Mucosa of stomach (tissue), 1 donor: Measurements from ENCODE around the gene PEX13.
"Not testable (repeated sequence)": the region's sequence is repeated elsewhere in the genome, so short reads cannot be mapped to it uniquely, and the experiment has no call there.

ENCODE experiments used
- H3K27me3 ChIP-seq: one replicate; pipeline ENCODE4 v1.7.0; 2013; ENCODE audit warnings: mild to moderate bottlenecking, low read length; ENCODE audit not compliant: control insufficient read depth, insufficient read depth
- H3K36me3 ChIP-seq: one replicate; pipeline ENCODE4 v1.7.0; 2013; ENCODE audit warnings: low read length; ENCODE audit not compliant: control insufficient read depth, insufficient read depth
- H3K4me1 ChIP-seq: one replicate; pipeline ENCODE4 v1.7.0; 2013; ENCODE audit warnings: mild to moderate bottlenecking, low read length; ENCODE audit not compliant: control insufficient read depth, insufficient read depth
- H3K4me3 ChIP-seq: one replicate; pipeline ENCODE4 v1.7.0; 2013; ENCODE audit warnings: low read length
- H3K9ac ChIP-seq: one replicate; pipeline ENCODE4 v1.7.0; 2013; ENCODE audit warnings: mild to moderate bottlenecking, low read length, moderate library complexity
- H3K9me3 ChIP-seq: one replicate; pipeline ENCODE4 v1.7.0; 2013; ENCODE audit warnings: mild to moderate bottlenecking, low read length, moderate library complexity; ENCODE audit not compliant: control insufficient read depth
- donor health status: Pancreatic carcinoma.

The PEX13 gene

DNA sequence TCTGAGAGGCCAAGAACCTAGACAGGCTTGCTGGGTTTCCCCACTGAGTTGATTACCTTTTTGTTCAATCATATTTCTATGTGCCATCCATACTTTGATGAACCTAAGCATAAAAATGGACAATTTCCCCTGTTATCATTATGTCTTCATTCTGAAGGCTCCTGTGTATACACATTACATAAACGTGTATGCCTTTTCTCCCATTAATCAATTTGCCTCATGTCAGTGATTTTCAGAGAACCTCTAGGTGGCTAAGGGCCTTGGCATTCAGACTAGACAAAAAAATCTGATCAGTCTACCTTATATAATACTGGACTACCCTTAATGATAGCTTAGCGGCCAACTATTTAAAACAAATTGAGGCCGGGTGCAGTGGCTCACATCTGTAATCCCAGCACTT, 4.1 kb upstream of the PEX13 start:
- Histone ChIP-seq H3K9ac (no peak overlapping the region), H3K27me3 (no peaks in the 10 kb centered on the region), H3K4me3 (no peak overlapping the region), H3K36me3 (no peaks in the 10 kb centered on the region), H3K4me1 (peaks cover 8% of the 10 kb centered on the region), H3K9me3 (no peaks in the 10 kb centered on the region)

DNA sequence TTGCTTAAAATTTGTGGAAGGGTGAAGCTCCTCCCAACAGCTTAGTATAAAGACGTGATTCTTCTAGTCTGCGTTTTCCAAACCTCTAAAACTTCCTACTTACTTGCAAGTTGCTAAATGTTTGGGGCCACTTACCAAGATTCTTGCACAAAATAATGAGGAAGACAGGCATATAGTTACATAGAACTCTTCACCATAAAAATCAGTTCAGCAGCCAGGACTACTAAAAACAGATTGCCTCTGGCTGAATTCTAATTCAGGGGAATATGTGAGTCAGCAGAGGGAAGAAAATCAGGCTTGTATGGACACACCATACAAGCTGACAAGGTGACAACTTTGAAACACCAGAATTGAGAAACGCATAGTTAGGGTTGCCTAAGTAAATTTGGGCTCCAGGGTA, 2.8 kb upstream of the PEX13 start:
- Histone ChIP-seq H3K36me3 (no peaks in the 10 kb centered on the region), H3K27me3 (no peaks in the 10 kb centered on the region), H3K9ac (no peak overlapping the region), H3K4me1 (peaks cover 8% of the 10 kb centered on the region), H3K4me3 (no peak overlapping the region), H3K9me3 (no peaks in the 10 kb centered on the region)

DNA sequence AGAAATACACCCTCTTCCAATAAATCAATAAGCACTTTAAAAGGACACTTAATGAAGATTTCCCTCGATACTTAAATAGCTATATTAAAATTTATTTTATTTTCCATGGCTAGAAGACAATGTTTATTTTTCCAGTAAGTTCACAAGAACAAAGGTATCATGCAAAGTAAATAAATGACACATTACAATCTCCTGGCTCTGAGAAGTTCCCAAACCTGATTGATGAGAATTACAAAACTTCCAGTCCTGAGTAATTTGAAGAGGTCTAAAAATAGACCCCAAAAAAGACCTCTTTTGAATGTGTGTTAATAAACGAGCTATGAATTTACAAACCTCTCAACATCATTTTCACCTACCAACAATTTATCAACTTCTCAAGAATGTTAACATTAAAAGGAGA, 1.5 kb upstream of the PEX13 start:
- Histone ChIP-seq H3K4me1 (peaks cover 8% of the 10 kb centered on the region), H3K27me3 (no peaks in the 10 kb centered on the region), H3K9me3 (no peaks in the 10 kb centered on the region), H3K9ac (peak overlapping the region; percentile 90), H3K36me3 (no peaks in the 10 kb centered on the region), H3K4me3 (peak overlapping the region; percentile 86)

DNA sequence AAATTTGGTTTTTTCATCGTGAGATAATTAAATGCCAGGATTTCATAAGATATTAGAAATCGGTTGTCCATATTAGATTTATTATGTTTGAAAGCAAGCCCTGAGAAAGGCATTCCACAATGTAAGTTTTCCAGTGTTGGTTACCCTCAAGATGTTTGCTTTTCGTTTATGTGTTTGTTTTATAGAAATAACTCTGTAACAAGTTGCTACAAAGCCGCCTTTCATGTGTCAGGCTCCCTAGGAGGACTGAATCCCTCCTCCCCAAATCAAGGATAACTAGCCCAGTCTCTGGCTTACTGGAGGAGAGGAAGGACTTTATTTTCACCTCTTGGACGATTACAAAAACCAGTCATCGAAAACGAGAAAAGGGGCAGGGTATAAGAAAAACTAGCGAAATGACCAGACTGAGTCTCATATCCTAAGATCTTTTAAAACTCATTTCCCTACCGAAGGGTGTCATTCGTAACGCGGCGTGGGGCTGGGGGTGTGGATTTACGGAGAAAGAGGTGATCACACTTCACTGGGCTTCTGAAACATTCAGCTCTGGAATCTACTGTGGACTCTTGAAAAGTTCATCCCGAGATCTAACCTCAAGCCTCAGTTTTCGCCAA, 1.0 kb upstream of the PEX13 start:
- H3K4me3 ChIP-seq = peak overlapping the region; percentile 86
- peak overlapping the region; percentile 90 for H3K9ac ChIP-seq
- no peaks in the 10 kb centered on the region for H3K9me3 ChIP-seq
- H3K36me3 ChIP-seq = no peaks in the 10 kb centered on the region
- peaks cover 8% of the 10 kb centered on the region for H3K4me1 ChIP-seq
- H3K27me3 ChIP-seq = no peaks in the 10 kb centered on the region

DNA sequence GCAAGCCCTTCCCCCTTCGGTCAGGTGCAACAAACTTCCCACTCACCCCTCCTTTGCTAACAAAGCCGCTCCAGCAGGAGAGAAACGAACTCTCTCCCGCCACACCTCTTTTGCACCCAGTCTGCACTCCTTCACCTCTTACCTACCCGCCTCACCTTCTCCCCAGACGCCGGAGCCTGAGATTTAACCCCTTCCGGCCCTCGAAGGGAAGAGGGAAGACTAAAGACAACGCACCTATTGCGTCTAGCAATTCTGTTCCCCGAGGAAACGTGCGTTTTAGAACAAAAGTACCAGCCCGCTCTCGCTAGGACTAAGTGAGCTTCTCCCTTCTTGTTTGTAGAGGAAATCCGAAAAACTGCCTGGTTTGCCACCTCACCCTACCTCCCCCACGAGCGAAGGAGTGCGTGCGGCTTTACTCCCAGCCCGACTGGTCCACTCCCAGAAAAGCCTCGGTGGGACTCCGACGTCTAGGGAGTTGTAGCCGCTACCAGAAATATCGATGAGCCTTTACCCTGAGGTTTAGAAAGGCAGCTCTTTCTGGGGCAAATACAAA, 441 bp upstream of the PEX13 start:
- peaks cover 8% of the 10 kb centered on the region for H3K4me1 ChIP-seq
- no peaks in the 10 kb centered on the region for H3K27me3 ChIP-seq
- peak overlapping the region; percentile 90 for H3K9ac ChIP-seq

DNA sequence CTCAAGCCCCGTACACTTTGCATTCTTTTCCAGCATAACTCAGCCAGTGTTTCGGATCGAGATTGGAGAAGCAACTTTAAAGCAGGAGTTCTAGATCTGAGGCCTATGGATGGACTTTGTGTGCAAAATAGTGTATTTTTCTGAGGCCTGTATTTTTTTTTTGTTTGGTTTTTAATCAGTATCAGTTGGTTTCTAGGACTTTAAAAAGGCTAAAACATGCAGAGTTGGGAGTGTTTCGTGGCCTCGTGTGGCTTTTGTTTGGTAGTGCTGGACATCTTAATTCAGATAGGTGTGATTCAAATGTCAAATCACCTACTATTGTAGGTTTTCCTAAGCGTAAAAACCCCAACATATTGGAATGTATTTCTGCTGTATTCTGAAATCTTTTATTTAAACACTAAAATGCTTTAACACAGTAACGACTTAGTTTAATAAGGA, 817 bp downstream of the PEX13 start:
- H3K9me3 ChIP-seq = no peaks in the 10 kb centered on the region
- peak overlapping the region; percentile 90 for H3K9ac ChIP-seq
- H3K4me3 ChIP-seq = peak overlapping the region; percentile 86
- no peaks in the 10 kb centered on the region for H3K27me3 ChIP-seq
- H3K36me3 ChIP-seq = no peaks in the 10 kb centered on the region
- H3K4me1 ChIP-seq = peaks cover 8% of the 10 kb centered on the region

More for the DNA sequence above, 441 bp upstream of the PEX13 start:
- H3K36me3 ChIP-seq = no peaks in the 10 kb centered on the region
- H3K4me3 ChIP-seq = peak overlapping the region; percentile 86
- no peaks in the 10 kb centered on the region for H3K9me3 ChIP-seq

DNA sequence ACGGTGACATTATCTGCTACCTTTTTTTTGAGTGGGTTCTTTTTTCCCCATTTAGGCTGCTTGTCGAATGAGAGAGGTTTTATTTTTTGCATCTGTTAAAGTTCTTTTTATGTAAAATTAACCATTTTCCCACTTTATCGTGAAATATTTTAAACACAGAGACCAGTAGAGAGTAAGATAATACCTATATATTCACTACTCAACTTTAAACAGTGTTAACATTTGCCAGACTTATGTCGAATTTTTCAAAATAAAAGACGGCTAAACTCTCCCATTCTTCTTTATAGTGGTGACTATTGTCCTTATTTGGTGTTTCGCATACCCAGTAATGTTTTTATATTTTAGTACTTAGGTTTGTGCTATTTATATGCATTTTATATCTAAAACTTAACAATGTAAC, 1.3 kb downstream of the PEX13 start:
- no peak overlapping the region for H3K4me3 ChIP-seq
- H3K27me3 ChIP-seq = no peaks in the 10 kb centered on the region
- peaks cover 8% of the 10 kb centered on the region for H3K4me1 ChIP-seq
- H3K9ac ChIP-seq = peak overlapping the region; percentile 90
- H3K9me3 ChIP-seq = no peaks in the 10 kb centered on the region
- no peaks in the 10 kb centered on the region for H3K36me3 ChIP-seq

DNA sequence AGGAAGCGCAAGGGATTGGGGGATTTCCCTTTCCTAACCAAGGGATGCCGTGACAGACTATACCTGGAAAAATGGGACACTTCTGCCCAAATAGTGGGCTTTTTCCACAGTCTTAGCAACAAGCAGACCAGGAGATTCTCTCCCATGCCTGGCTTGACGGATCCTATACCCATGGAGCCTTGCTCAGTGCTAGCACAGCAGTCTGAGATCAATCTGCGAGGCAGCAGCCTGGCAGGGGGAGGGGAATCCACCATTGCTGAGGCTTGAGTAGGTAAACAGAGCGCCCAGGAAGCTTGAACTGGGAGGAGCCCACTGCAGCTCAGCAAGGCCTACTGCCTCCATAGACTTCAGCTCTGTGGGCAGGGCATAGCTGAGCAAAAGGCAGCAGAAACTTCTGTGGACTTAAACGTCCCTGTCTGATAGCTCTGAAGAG, 3.7 kb downstream of the PEX13 start:
- H3K4me3 ChIP-seq = no peak overlapping the region
- H3K27me3 ChIP-seq = no peaks in the 10 kb centered on the region
- no peaks in the 10 kb centered on the region for H3K4me1 ChIP-seq
- H3K36me3 ChIP-seq = no peaks in the 10 kb centered on the region
- no peaks in the 10 kb centered on the region for H3K9me3 ChIP-seq
- no peak overlapping the region for H3K9ac ChIP-seq

DNA sequence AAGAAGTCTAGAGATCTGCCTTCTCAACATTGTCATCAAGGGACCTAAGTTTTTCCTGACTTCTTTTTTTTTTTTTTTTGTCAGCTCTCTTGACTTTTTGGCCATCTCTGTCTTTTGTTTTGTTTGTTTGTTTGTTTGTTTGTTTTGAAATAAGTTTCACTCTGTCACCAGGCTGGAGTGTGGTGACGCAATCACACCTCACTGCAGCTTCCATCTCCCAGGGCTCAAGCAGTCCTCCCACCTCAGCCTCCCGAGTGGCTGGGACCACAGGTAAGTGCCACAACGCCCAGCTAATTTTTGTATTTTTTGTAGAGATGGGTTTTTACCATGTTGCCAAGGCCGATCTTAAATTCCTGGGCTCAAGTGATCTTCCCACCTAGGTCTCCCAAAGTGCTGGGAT, 6.2 kb downstream of the PEX13 start:
- Histone ChIP-seq H3K9me3 (no peaks in the 10 kb centered on the region), H3K36me3 (no peaks in the 10 kb centered on the region), H3K9ac (no peak overlapping the region), H3K27me3 (no peaks in the 10 kb centered on the region), H3K4me1 (no peaks in the 10 kb centered on the region), H3K4me3 (no peak overlapping the region)

DNA sequence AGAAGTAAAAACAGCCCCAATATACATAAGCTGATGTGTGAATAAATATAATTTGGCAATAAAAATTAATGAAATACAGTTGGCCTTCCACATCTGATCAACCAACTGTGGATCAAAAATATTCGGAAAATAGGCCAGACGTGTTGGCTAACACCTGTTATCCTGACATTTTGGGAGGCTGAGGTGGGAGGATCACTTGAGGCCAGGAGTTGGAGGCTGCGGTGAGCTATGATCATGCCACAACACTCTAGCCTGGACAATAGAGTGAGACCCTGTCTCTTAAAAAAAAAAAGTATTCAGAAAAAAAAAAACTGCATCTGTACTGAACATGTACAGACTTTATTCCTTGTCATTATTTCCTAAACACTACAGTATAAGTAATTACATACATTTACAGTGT, 12.0 kb downstream of the PEX13 start:
- no peak overlapping the region for H3K9ac ChIP-seq
- H3K4me1 ChIP-seq = no peaks in the 10 kb centered on the region
- no peaks in the 10 kb centered on the region for H3K9me3 ChIP-seq
- peaks cover 10% of the 10 kb centered on the region for H3K36me3 ChIP-seq
- H3K4me3 ChIP-seq = no peak overlapping the region
- H3K27me3 ChIP-seq = no peaks in the 10 kb centered on the region

DNA sequence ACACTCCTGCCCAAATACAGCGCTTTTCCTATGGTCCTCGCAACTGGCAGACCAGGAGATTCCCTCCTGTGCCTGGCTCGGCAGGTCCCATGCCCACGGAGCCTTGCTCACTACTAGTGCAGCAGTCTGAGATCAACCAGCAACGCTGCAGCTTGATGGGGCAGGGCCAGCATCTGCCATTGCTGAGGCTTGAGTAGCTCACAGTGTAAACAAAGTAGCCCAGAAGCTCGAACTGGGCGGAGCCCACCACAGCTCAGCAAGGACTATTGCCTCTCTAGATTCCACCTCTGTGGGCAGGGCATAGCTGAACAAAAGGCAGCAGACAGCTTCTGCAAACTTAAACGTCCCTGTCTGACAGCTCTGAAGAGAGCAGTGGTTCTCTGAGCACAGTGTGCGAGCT, 17.1 kb downstream of the PEX13 start:
- not testable (repeated sequence) for H3K27me3 ChIP-seq, H3K4me1 ChIP-seq, H3K9me3 ChIP-seq, H3K9ac ChIP-seq, H3K4me3 ChIP-seq
- peaks cover 13% of the 10 kb centered on the region for H3K36me3 ChIP-seq

DNA sequence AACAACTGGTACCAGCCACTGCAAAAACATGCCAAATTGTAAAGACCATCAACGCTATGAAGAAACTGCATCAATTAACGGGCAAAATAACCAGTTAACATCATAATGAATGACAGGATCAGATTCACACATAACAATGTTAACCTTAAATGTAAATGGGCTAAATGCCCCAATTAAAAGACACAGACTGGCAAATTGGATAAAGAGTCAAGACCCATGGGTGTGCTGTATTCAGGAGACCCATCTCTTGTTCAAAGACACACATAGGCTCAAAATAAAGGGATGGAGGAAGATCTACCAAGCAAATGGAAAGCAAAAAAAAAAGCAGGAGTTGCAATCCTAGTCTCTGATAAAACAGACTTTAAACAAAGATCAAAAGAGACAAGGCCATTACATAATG, 19.1 kb downstream of the PEX13 start:
- H3K27me3 ChIP-seq, H3K4me3 ChIP-seq, H3K4me1 ChIP-seq, H3K36me3 ChIP-seq, H3K9me3 ChIP-seq, H3K9ac ChIP-seq: not testable (repeated sequence)

DNA sequence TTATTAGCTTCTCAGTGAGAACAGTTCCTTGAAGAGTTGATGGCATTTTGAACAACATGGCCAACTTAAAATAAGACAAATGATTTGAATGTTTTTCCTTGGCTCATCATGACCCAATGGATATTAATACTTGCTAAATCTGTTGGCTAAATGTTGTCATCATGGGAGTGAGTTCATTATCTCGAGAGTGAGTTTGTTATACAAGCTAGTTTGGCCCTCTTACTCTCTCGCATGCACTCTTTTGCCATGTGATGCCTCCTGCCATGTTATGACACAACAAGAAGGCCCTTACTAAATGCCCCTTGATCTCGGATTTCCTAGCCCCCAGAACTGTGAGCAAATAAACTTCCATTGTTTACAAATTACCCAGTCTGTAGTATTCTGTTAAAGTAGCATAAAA, 25.3 kb downstream of the PEX13 start:
- Histone ChIP-seq H3K4me1 (no peaks in the 10 kb centered on the region), H3K9ac (no peak overlapping the region), H3K4me3 (no peak overlapping the region), H3K9me3 (no peaks in the 10 kb centered on the region), H3K27me3 (no peaks in the 10 kb centered on the region), H3K36me3 (no peaks in the 10 kb centered on the region)
